Sigmoid colon (tissue), 7 donors: ENCODE data around the gene TRIML1. TPM values are rescaled to one million over a fixed set of nuclear protein-coding genes. Genes with fewer than 3 reads are reported as not detected.

ENCODE experiments used
- DNase-seq: peaks from one replicate; pipeline ENCODE4 v3.0.0-alpha.2; 2019
- H3K27ac ChIP-seq, 4 donors: fragments of 200-600 bp; sonication (generic); one replicate each; pipeline ENCODE4 v1.5.1; 2016 to 2019; ENCODE audit warnings: mild to moderate bottlenecking in 1 of 4
- H3K27me3 ChIP-seq, 3 donors: fragments of 200-600 bp; sonication (generic); one replicate each; pipeline ENCODE4 v1.5.1; 2019; ENCODE audit warnings: mild to moderate bottlenecking in 1 of 3
- H3K36me3 ChIP-seq, 4 donors: fragments of 200-600 bp; sonication (generic); one replicate each; pipeline ENCODE4 v1.5.1; 2016 to 2019
- H3K4me1 ChIP-seq, 4 donors: fragments of 200-600 bp; sonication (generic); one replicate each; pipeline ENCODE4 v1.5.1; 2017 to 2019
- H3K4me3 ChIP-seq, 4 donors: fragments of 200-600 bp; sonication (generic); one replicate each; pipeline ENCODE4 v1.5.1; 2017 to 2019; ENCODE audit warnings: mild to moderate bottlenecking in 2 of 4, moderate library complexity in 1 of 4
- H3K9me3 ChIP-seq, 4 donors: fragments of 200-600 bp in 3 of 4; sonication (generic) in 3 of 4; one replicate each; pipeline versions ENCODE4 v1.5.1 to v1.6.1; 2013 to 2019
- EP300 ChIP-seq, 4 donors: sonication (generic); formaldehyde crosslinking; IDR thresholded peaks; one replicate each; pipeline ENCODE4 v1.6.1; 2017; ENCODE audit warnings: antibody characterized with exemption in 4 of 4
- POLR2A ChIP-seq, 2 donors: fragments of 450-650 bp; IDR thresholded peaks; one replicate each; pipeline ENCODE4 v1.6.1; 2016; ENCODE audit warnings: antibody characterized with exemption in 2 of 2, mild to moderate bottlenecking in 2 of 2, moderate library complexity in 2 of 2
- POLR2AphosphoS5 ChIP-seq, 4 donors: sonication (generic); formaldehyde crosslinking; IDR thresholded peaks; one replicate each; pipeline ENCODE4 v1.6.1; 2017; ENCODE audit warnings: antibody characterized with exemption in 4 of 4
- WGBS, 2 donors: extraction: QIAGEN DNeasy Blood & Tissue Kit; methylation state at CpG; one replicate each; pipeline ENCODE4 v1.1.7; 2013; 5-methylcytosine and 5-hydroxymethylcytosine counted together
- intact Hi-C: fragments of 100-400 bp; cut with DNase I; formaldehyde crosslinking; loops from one replicate; pipeline ENCODE4 v1.15.1; 2023
- polyA plus RNA-seq, 3 donors: library from polyadenylated mRNA; stranded (reverse); fragments of 200-250 nt; gene quantifications; one replicate each; pipeline ENCODE4 v1.2.3, GENCODE V29; 2013
- total RNA-seq, 4 donors: library from RNA; depleted of rRNA; stranded (reverse); fragments of >200 nt; gene quantifications; one replicate each; pipeline ENCODE4 v1.1.0, GENCODE V29; 2016
- TF ChIP-seq, protein P1 (sequence below), 4 experiments: fragments of 450-650 bp in 3 of 4; fragments of 200-600 bp in 1 of 4; IDR thresholded peaks; one replicate each; pipeline ENCODE4 v1.5.1; 2016 to 2019; ENCODE audit warnings: antibody characterized with exemption in 4 of 4, mild to moderate bottlenecking in 3 of 4, moderate library complexity in 2 of 4
- donor health status: healthy with polysubstance abuse.
- donor health status: Bipolar disorder and iron deficiency.
- donor health status: healthy.

TRIML1 gene
- total and polyA plus RNA-seq, 7 donors: not detected

DNA sequence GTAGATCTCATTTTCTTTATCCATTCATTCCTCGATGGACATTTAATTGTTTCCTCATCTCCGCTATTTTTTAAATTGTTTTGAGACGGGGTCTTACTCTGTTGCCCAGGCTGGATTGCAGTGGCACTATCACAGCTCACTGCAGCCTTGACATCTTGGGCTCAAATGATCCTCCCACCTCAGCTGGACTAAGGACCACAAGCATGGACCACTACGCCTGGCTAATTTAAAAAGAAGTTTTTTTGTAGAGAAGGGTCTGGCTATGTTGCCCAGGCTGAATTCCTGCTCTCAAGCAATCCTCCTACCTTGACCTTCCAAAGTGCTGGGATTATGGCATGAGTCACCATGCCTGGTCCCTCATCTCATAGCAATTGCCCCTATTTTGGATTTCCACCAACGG is 7.0 kb upstream of the TRIML1 start:
- WGBS, 2 donors: 76 to 95% methylated on average over 5 of the region's 5 CpGs
- intact Hi-C loops: no loop called here
- Histone ChIP-seq H3K4me3 (no peak overlapping the region), H3K9me3 (no peaks in the 10 kb centered on the region), H3K36me3 (no peaks in the 10 kb centered on the region), H3K27ac (no peak overlapping the region), H3K27me3 (no peaks in the 10 kb centered on the region), H3K4me1 (no peaks in the 10 kb centered on the region)
- TF ChIP-seq POLR2A (IDR thresholded peaks at IDR 0.05) (no peak), EP300 (IDR thresholded peaks at IDR 0.05) (no peak), POLR2AphosphoS5 (IDR thresholded peaks at IDR 0.05) (no peak)
- TF ChIP-seq, protein P1, sequence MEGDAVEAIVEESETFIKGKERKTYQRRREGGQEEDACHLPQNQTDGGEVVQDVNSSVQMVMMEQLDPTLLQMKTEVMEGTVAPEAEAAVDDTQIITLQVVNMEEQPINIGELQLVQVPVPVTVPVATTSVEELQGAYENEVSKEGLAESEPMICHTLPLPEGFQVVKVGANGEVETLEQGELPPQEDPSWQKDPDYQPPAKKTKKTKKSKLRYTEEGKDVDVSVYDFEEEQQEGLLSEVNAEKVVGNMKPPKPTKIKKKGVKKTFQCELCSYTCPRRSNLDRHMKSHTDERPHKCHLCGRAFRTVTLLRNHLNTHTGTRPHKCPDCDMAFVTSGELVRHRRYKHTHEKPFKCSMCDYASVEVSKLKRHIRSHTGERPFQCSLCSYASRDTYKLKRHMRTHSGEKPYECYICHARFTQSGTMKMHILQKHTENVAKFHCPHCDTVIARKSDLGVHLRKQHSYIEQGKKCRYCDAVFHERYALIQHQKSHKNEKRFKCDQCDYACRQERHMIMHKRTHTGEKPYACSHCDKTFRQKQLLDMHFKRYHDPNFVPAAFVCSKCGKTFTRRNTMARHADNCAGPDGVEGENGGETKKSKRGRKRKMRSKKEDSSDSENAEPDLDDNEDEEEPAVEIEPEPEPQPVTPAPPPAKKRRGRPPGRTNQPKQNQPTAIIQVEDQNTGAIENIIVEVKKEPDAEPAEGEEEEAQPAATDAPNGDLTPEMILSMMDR (IDR thresholded peaks at IDR 0.05): no peak
- no peak for DNase-seq

DNA sequence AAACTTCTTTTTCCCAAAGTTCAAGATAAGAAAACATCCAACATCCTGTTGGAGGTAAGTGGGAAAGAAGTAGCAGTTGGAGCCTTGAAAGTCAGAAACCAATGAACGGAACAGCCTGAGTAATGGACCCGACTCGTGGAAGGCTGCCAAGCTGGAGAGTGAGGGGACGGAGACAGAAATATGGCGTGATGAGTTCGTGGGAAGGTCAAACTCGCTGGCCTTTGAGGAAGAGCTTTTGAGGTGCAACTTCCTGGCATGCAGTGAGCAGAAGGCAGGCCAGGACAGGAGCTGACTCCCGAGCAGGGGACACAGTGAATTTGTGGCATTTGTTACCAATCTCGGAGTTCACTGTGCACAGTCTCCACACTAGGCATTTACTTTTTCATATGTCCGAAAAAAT is 1.0 kb upstream of the TRIML1 start:
- 75 to 81% methylated on average over 10 of the region's 10 CpGs for WGBS, 2 donors
- intact Hi-C loops: no loop called here
- Histone ChIP-seq H3K27ac (no peak overlapping the region), H3K27me3 (no peaks in the 10 kb centered on the region), H3K36me3 (no peaks in the 10 kb centered on the region), H3K9me3 (no peaks in the 10 kb centered on the region), H3K4me3 (no peak overlapping the region), H3K4me1 (no peaks in the 10 kb centered on the region)
- TF ChIP-seq EP300 (IDR thresholded peaks at IDR 0.05): no peak
- TF ChIP-seq, protein P1 (IDR thresholded peaks at IDR 0.05): no peak
- no peak for TF ChIP-seq POLR2A (IDR thresholded peaks at IDR 0.05)
- no peak for TF ChIP-seq POLR2AphosphoS5 (IDR thresholded peaks at IDR 0.05)
- no peak for DNase-seq

DNA sequence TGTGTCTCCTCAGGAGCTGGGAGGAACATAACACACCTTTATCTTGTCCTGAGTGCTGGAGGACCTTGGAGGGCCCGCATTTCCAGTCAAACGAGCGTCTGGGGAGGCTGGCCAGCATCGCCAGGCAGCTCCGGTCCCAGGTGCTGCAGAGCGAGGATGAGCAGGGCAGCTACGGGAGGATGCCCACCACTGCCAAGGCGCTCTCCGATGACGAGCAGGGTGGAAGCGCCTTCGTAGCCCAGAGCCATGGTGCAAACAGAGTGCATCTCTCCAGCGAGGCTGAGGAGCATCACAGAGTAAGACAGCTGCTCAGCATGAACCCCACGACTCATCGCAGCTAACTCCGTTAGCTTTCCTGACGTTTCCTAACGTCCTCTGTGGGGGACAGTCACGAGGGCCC is 430 bp downstream of the TRIML1 start:
- no peaks in the 10 kb centered on the region for H3K9me3 ChIP-seq
- H3K27me3 ChIP-seq: no peaks in the 10 kb centered on the region
- intact Hi-C loops: no loop called here
- H3K4me3 ChIP-seq: no peak overlapping the region
- TF ChIP-seq EP300 (IDR thresholded peaks at IDR 0.05) (no peak), POLR2AphosphoS5 (IDR thresholded peaks at IDR 0.05) (no peak), POLR2A (IDR thresholded peaks at IDR 0.05) (no peak)
- TF ChIP-seq, protein P1 (IDR thresholded peaks at IDR 0.05): no peak
- H3K27ac ChIP-seq: no peak overlapping the region
- no peak for DNase-seq
- no peaks in the 10 kb centered on the region for H3K4me1 ChIP-seq
- 92 to 93% methylated on average over 19 of the region's 19 CpGs for WGBS, 2 donors
- no peaks in the 10 kb centered on the region for H3K36me3 ChIP-seq

DNA sequence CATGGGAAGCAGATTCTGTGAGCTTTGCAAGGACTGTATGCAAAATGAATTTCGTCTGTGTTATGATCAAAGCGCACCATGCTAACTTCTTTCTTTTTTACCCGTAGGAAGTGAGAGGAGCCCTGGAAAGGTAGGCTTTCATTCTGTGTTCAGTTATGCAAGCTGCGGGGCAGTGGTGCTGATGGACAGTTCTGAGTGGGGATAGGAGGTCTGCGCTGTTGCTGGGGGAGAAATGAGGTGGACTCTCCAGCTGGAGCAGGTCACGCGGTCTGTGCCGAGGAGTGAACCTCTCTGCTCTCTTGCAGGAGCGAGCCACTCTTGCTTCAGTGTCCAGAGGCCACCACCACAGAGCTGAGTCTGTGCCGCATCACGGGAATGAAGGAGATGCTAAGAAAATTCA is 4.5 kb downstream of the TRIML1 start:
- no peaks in the 10 kb centered on the region for H3K36me3 ChIP-seq
- DNase-seq: no peak
- no peaks in the 10 kb centered on the region for H3K27me3 ChIP-seq
- TF ChIP-seq POLR2A (IDR thresholded peaks at IDR 0.05): no peak
- no peak for TF ChIP-seq POLR2AphosphoS5 (IDR thresholded peaks at IDR 0.05)
- no peak for TF ChIP-seq EP300 (IDR thresholded peaks at IDR 0.05)
- TF ChIP-seq, protein P1 (IDR thresholded peaks at IDR 0.05): no peak
- no peaks in the 10 kb centered on the region for H3K9me3 ChIP-seq
- intact Hi-C loops: no loop called here
- H3K27ac ChIP-seq: no peak overlapping the region
- 76 to 84% methylated on average over 11 of the region's 11 CpGs for WGBS, 2 donors
- H3K4me3 ChIP-seq: no peak overlapping the region
- no peaks in the 10 kb centered on the region for H3K4me1 ChIP-seq

DNA sequence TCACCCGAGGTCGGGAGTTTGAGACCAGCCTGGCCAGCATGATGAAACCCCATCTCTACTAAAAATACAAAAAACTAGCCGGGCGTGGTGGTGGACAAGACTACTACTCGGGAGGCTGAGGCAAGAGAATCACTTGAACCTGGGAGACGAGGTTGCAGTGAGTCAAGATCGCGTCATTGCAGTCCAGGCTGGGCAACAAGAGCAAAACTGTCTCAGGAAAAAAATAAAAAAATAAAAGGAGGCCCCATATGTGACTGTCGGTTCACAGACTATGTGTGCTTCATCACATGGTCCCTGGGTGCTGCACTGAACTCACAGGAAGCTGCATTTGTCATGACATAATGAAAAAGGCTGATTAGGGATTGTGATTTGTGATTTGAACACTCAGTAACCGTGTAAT is 6.4 kb downstream of the TRIML1 start:
- intact Hi-C loops: no loop called here

More for the DNA sequence above, 6.4 kb downstream of the TRIML1 start:
- Histone ChIP-seq H3K27ac (no peak overlapping the region), H3K4me1 (no peaks in the 10 kb centered on the region), H3K4me3 (no peak overlapping the region), H3K27me3 (no peaks in the 10 kb centered on the region), H3K9me3 (no peaks in the 10 kb centered on the region), H3K36me3 (no peaks in the 10 kb centered on the region)
- TF ChIP-seq, protein P1 (IDR thresholded peaks at IDR 0.05): no peak
- TF ChIP-seq POLR2AphosphoS5 (IDR thresholded peaks at IDR 0.05) (no peak), POLR2A (IDR thresholded peaks at IDR 0.05) (no peak), EP300 (IDR thresholded peaks at IDR 0.05) (no peak)
- DNase-seq: no peak
- 90 to 93% methylated on average over 10 of the region's 10 CpGs for WGBS, 2 donors
